IMR-90 (cell line): Measurements from ENCODE around the gene MRPL49. TPM values are rescaled to one million over a fixed set of nuclear protein-coding genes. Genes with fewer than 3 reads are reported as not detected.

ENCODE experiments used
- ATAC-seq: fragments of 200-7000 bp; cut with Tn5 transposase; 2 replicates; pipeline ENCODE4 v1.9.1; 2020; ENCODE audit warnings: low read depth, mild to moderate bottlenecking, moderate library complexity
- BruUV-seq: library from RNA; stranded (reverse); fragments of 400-500 nt; replicated peaks from 2 replicates; lab custom pipeline; 2021; lab: Mats Ljungman, UMichigan
- CTCF ChIA-PET: fragments of 300-600 bp; formaldehyde crosslinking; extraction: SDS; loops from one replicate; lab custom pipeline; 2021; ENCODE audit warnings: antibody characterized with exemption; lab: Yijun Ruan, JAX
- POLR2A ChIA-PET: fragments of 300-600 bp; sonication (Branson Sonifier 250); formaldehyde crosslinking; loops from one replicate; lab custom pipeline; 2022; ENCODE audit warnings: antibody characterized with exemption; ENCODE audit not compliant: unreplicated experiment; lab: Charles Lee
- DNase-seq: peaks from one replicate; pipeline ENCODE4 v3.0.0; 2013
- H2AFZ ChIP-seq: replicated peaks from 2 replicates; pipeline ENCODE3; 2013; ENCODE audit warnings: low read length, mild to moderate bottlenecking; ENCODE audit not compliant: poor library complexity
- H2AK5ac ChIP-seq: 2 replicates; pipeline ENCODE4 v1.6.1; 2013; ENCODE audit warnings: low read depth, low read length, inconsistent platforms
- H2AK9ac ChIP-seq: replicated peaks from 2 replicates; pipeline ENCODE3; 2013; ENCODE audit warnings: mild to moderate bottlenecking, low read depth, low read length, moderate library complexity; ENCODE audit not compliant: poor library complexity
- H2BK120ac ChIP-seq: 2 replicates; pipeline ENCODE4 v1.6.1; 2013; ENCODE audit warnings: low read depth, low read length, inconsistent platforms
- H2BK15ac ChIP-seq: 3 replicates; pipeline ENCODE4 v1.6.1; 2013; ENCODE audit warnings: low read depth, low read length, inconsistent platforms
- H2BK20ac ChIP-seq: 2 replicates; pipeline ENCODE4 v1.6.1; 2013; ENCODE audit warnings: low read depth, mild to moderate bottlenecking, inconsistent platforms, low read length, moderate library complexity
- H2BK5ac ChIP-seq: 2 replicates; pipeline ENCODE4 v1.6.1; 2013; ENCODE audit warnings: mild to moderate bottlenecking, low read depth, low read length, inconsistent platforms; ENCODE audit not compliant: poor library complexity, severe bottlenecking
- H3K14ac ChIP-seq: replicated peaks from 2 replicates; pipeline ENCODE4 v1.6.1; 2013; ENCODE audit warnings: low read depth, low read length, inconsistent platforms
- H3K18ac ChIP-seq: 2 replicates; pipeline ENCODE4 v1.6.1; 2013; ENCODE audit warnings: low read depth, low read length, control low read depth
- H3K23ac ChIP-seq: 2 replicates; pipeline ENCODE4 v1.6.1; 2013; ENCODE audit warnings: low read depth, low read length, inconsistent platforms
- H3K27ac ChIP-seq: 2 replicates; pipeline ENCODE4 v1.5.1; 2013; ENCODE audit warnings: mild to moderate bottlenecking, control low read depth, low read length; ENCODE audit not compliant: insufficient read depth
- H3K27me3 ChIP-seq: 2 replicates; pipeline ENCODE4 v1.6.1; 2013; ENCODE audit warnings: low read length; ENCODE audit not compliant: control insufficient read depth, insufficient read depth
- H3K36me3 ChIP-seq: 2 replicates; pipeline ENCODE4 v1.6.1; 2013; ENCODE audit warnings: low read length, mixed read lengths; ENCODE audit not compliant: control insufficient read depth, insufficient read depth
- H3K4ac ChIP-seq: 2 replicates; pipeline ENCODE4 v1.6.1; 2013; ENCODE audit warnings: low read depth, low read length, inconsistent platforms
- H3K4me1 ChIP-seq: 2 replicates; pipeline ENCODE4 v1.6.1; 2013; ENCODE audit warnings: low read length, mixed read lengths; ENCODE audit not compliant: control insufficient read depth, insufficient read depth
- H3K4me2 ChIP-seq: 2 replicates; pipeline ENCODE4 v1.6.1; 2013; ENCODE audit warnings: low read depth, mild to moderate bottlenecking, control low read depth, low read length, moderate library complexity
- H3K4me3 ChIP-seq: 2 replicates; pipeline ENCODE4 v1.5.1; 2013; ENCODE audit warnings: low read depth, mild to moderate bottlenecking, control low read depth, low read length, moderate library complexity; ENCODE audit not compliant: insufficient read depth
- H3K56ac ChIP-seq: 2 replicates; pipeline ENCODE4 v1.6.1; 2013; ENCODE audit warnings: low read length, inconsistent platforms; ENCODE audit not compliant: insufficient read depth; ENCODE audit errors: extremely low read depth
- H3K79me1 ChIP-seq, 2 experiments: 2 replicates each; pipeline ENCODE4 v1.6.1; 2013; ENCODE audit warnings: low read length in 2 of 2, inconsistent platforms in 1 of 2, low read depth in 1 of 2
- H3K9ac ChIP-seq: 2 replicates; pipeline ENCODE4 v1.6.1; 2013; ENCODE audit warnings: low read depth, low read length, control low read depth
- H3K9me1 ChIP-seq: 2 replicates; pipeline ENCODE4 v1.6.1; 2013; ENCODE audit warnings: low read length, inconsistent platforms; ENCODE audit not compliant: insufficient read depth
- H3K9me3 ChIP-seq: 2 replicates; pipeline ENCODE4 v1.6.1; 2013; ENCODE audit warnings: low read length; ENCODE audit not compliant: control insufficient read depth, insufficient read depth
- H4K20me1 ChIP-seq: 2 replicates; pipeline ENCODE4 v1.6.1; 2013; ENCODE audit warnings: low read length, inconsistent platforms; ENCODE audit not compliant: insufficient read depth
- H4K5ac ChIP-seq: 2 replicates; pipeline ENCODE4 v1.6.1; 2013; ENCODE audit warnings: mild to moderate bottlenecking, low read depth, low read length, control low read depth
- H4K8ac ChIP-seq, 2 experiments: 2 replicates each; pipeline ENCODE4 v1.6.1; 2013; ENCODE audit warnings: low read depth in 2 of 2, low read length in 2 of 2, control low read depth in 1 of 2, inconsistent platforms in 1 of 2
- H4K91ac ChIP-seq: 2 replicates; pipeline ENCODE4 v1.6.1; 2013; ENCODE audit warnings: low read depth, low read length, inconsistent platforms; ENCODE audit not compliant: insufficient read depth
- BHLHE40 ChIP-seq: fragments of 150-350 bp; IDR thresholded peaks from 2 replicates; pipeline ENCODE4 v1.6.1; 2016; ENCODE audit warnings: mild to moderate bottlenecking, low read depth, low read length
- CEBPB ChIP-seq: IDR thresholded peaks from 2 replicates; pipeline ENCODE4 v1.6.1; 2012; ENCODE audit warnings: low read depth, low read length, improper control_type of control experiment
- CHD1 ChIP-seq: IDR thresholded peaks from 2 replicates; pipeline ENCODE4 v1.6.1; 2012; ENCODE audit warnings: low read depth, low read length, improper control_type of control experiment
- CTCF ChIP-seq: conservative IDR thresholded peaks from 2 replicates; pipeline ENCODE4 v1.5.1; 2012; ENCODE audit warnings: mild to moderate bottlenecking, low read depth, low read length, improper control_type of control experiment
- FOS ChIP-seq: fragments of 150-350 bp; IDR thresholded peaks from 2 replicates; pipeline ENCODE4 v1.6.1; 2016; ENCODE audit warnings: low read depth, low read length
- MAFK ChIP-seq: IDR thresholded peaks from 2 replicates; pipeline ENCODE4 v1.6.1; 2012; ENCODE audit warnings: low read depth, low read length, improper control_type of control experiment
- MAZ ChIP-seq: IDR thresholded peaks from 2 replicates; pipeline ENCODE4 v1.6.1; 2012; ENCODE audit warnings: low read depth, mild to moderate bottlenecking, low read length, improper control_type of control experiment, moderate library complexity, borderline replicate concordance
- MXI1 ChIP-seq: IDR thresholded peaks from 2 replicates; pipeline ENCODE4 v1.6.1; 2012; ENCODE audit warnings: low read depth, mild to moderate bottlenecking, low read length, moderate library complexity, borderline replicate concordance
- NFE2L2 ChIP-seq: fragments of 150-350 bp; IDR thresholded peaks from 2 replicates; pipeline ENCODE4 v1.6.1; 2016; ENCODE audit warnings: low read depth, mild to moderate bottlenecking, low read length
- POLR2A ChIP-seq: IDR thresholded peaks from 2 replicates; pipeline ENCODE4 v1.6.1; 2012; ENCODE audit warnings: mild to moderate bottlenecking, low read depth, low read length
- RAD21 ChIP-seq: IDR thresholded peaks from 2 replicates; pipeline ENCODE4 v1.6.1; 2012; ENCODE audit warnings: low read length, improper control_type of control experiment
- RCOR1 ChIP-seq: IDR thresholded peaks from 2 replicates; pipeline ENCODE4 v1.6.1; 2012; ENCODE audit warnings: mild to moderate bottlenecking, low read length, improper control_type of control experiment; ENCODE audit not compliant: insufficient replicate concordance
- RFX5 ChIP-seq: IDR thresholded peaks from 2 replicates; pipeline ENCODE4 v1.8.0; 2012; ENCODE audit warnings: low read depth, mild to moderate bottlenecking, low read length, moderate library complexity
- SMC3 ChIP-seq: fragments of 150-350 bp; IDR thresholded peaks from 2 replicates; pipeline ENCODE4 v1.6.1; 2016; ENCODE audit warnings: low read depth, mild to moderate bottlenecking, antibody characterized with exemption, low read length, moderate library complexity
- USF2 ChIP-seq: fragments of 150-350 bp; IDR thresholded peaks from 2 replicates; pipeline ENCODE4 v1.6.1; 2017; ENCODE audit warnings: mild to moderate bottlenecking, antibody characterized with exemption, low read length, low read depth
- WGBS, 2 experiments: methylation state at CpG; one replicate each; pipeline versions ENCODE4 v1.1.5 to v1.1.7; 2013; ENCODE audit warnings: missing lambda C conversion rate in 2 of 2; ENCODE audit not compliant: insufficient read length in 1 of 2; ENCODE audit errors: extremely low coverage in 2 of 2; 5-methylcytosine and 5-hydroxymethylcytosine counted together
- dilution Hi-C: fragments of 300-500 bp; cut with HindIII; formaldehyde crosslinking; loops from one replicate; pipeline ENCODE4 v1.14.3; 2018; ENCODE audit warnings: low sequenced_read_pairs; ENCODE audit not compliant: unreplicated experiment
- in situ Hi-C: fragments of 300-500 bp; cut with MboI; formaldehyde crosslinking; loops from 3 replicates; pipeline ENCODE4 v1.14.3; 2019; ENCODE audit warnings: low sequenced_read_pairs, inconsistent platforms, mixed read lengths
- intact Hi-C: fragments of 100-400 bp; cut with micrococcal nuclease; formaldehyde crosslinking; loops from 2 replicates; pipeline ENCODE4 v1.10.0; 2022
- polyA plus RNA-seq, 3 experiments: library from polyadenylated mRNA; depleted of rRNA; stranded (reverse); fragments of >200 nt; gene quantifications; 2 replicates each; pipeline ENCODE4 v1.2.3, GENCODE V29; 2012; ENCODE audit warnings: low replicate concordance in 1 of 3
- total RNA-seq: library from RNA; depleted of rRNA; stranded (reverse); fragments of >200 nt; gene quantifications from 2 replicates; pipeline ENCODE4 v1.2.3, GENCODE V29; 2012

Gene MRPL49
- total and polyA plus RNA-seq, 2 of the 4 experiments (the other 2 are of a cell fraction): 55.2 to 56.8 TPM

GRCh38 chr11:65084598-65085375 is 37.3 kb upstream of the MRPL49 start:
- Histone ChIP-seq H3K4me1 (peaks cover 4% of the 10 kb centered on the region; the same call in 1 of the 2 replicates), H3K56ac (peak overlapping the region; percentile 76), H3K14ac (peak overlapping the region; percentile 92), H3K4ac (peak overlapping the region; percentile 96), H2AK5ac (peak overlapping the region; percentile 93), H2BK5ac (peak overlapping the region; percentile 25), H3K36me3 (peaks cover 34% of the 10 kb centered on the region), H4K8ac (peak overlapping the region; percentile 93 to 94), H4K20me1 (no peaks in the 10 kb centered on the region; the same call in 1 of the 2 replicates), H2BK120ac (peak overlapping the region; percentile 9), H3K23ac (peak overlapping the region; percentile 79; the same call in 1 of the 2 replicates), H3K9me3 (no peaks in the 10 kb centered on the region), H2BK15ac (no peak overlapping the region), H3K18ac (peak overlapping the region; percentile 0; the same call in 1 of the 2 replicates), H2AK9ac (peak overlapping the region; percentile 94), H3K4me2 (peak overlapping the region; percentile 95), H2BK20ac (no peak overlapping the region), H3K9me1 (no peaks in the 10 kb centered on the region; the same call in 1 of the 2 replicates), H3K27me3 (no peaks in the 10 kb centered on the region), H4K5ac (peak overlapping the region; percentile 90), H3K79me1 (peaks cover 40 to 54% of the 10 kb centered on the region in 2 experiments), H3K27ac (peak overlapping the region; percentile 100), H3K9ac (peak overlapping the region; percentile 99), H2AFZ (peak overlapping the region; percentile 83), H3K4me3 (peak overlapping the region; percentile 89), H4K91ac (peak overlapping the region; percentile 88)
- WGBS, 2 experiments: 17% methylated on average over 6 of the region's 23 CpGs; no CpG with 5 or more reads in 1 of the 2 experiments
- ChIA-PET CTCF (no interaction called here), POLR2A (interaction anchor here (1.7 kb wide), 1 partner anchor 12 kb away, joined by 4 read pairs; no protein-coding TSS in a partner anchor)
- intact Hi-C loops (loop anchor here (1.0 to 2.0 kb wide), 2 partner anchors 12 to 44 kb away; partner anchors contain the start of genes SAC3D1 and VPS51), in situ Hi-C loops (no loop called here), dilution Hi-C loops (no loop called here)
- DNase-seq (no peak), ATAC-seq (peak; percentile 7; the same call in 1 of the 2 replicates)
- BruUV-seq: TSS peak; percentile 53
- no peak for TF ChIP-seq CHD1
- TF ChIP-seq USF2: no peak
- TF ChIP-seq MXI1: no peak
- TF ChIP-seq POLR2A: no peak
- TF ChIP-seq SMC3: no peak
- TF ChIP-seq MAZ: no peak
- TF ChIP-seq MAFK: no peak
- TF ChIP-seq NFE2L2: no peak
- TF ChIP-seq RFX5: no peak
- no peak for TF ChIP-seq FOS
- no peak for TF ChIP-seq CEBPB
- no peak for TF ChIP-seq RCOR1
- no peak for TF ChIP-seq RAD21
- no peak for TF ChIP-seq BHLHE40
- TF ChIP-seq CTCF: no peak
